HepG2 (cell line): ENCODE results near the gene MYO15A. TPM values are rescaled to one million over a fixed set of nuclear protein-coding genes. Genes with fewer than 3 reads are reported as not detected.

Experiments
- ATAC-seq: fragments of 200-7000 bp; cut with Tn5 transposase; 3 replicates; pipeline ENCODE4 v1.9.1; 2020; ENCODE audit warnings: mild to moderate bottlenecking, moderate library complexity
- BruUV-seq: library from RNA; stranded (reverse); fragments of 400-500 nt; replicated peaks from 2 replicates; lab custom pipeline; 2021; lab: Mats Ljungman, UMichigan
- CTCF ChIA-PET: fragments of 300-600 bp; formaldehyde crosslinking; extraction: SDS; loops from one replicate; lab custom pipeline; 2021; ENCODE audit warnings: low total read pairs, inconsistent platforms, low intra/inter-chr PET ratio; lab: Yijun Ruan, JAX
- POLR2A ChIA-PET: fragments of 350-600 bp; sonication (Branson Sonifier 250); formaldehyde crosslinking; loops from one replicate; lab custom pipeline; 2020; ENCODE audit warnings: antibody characterized with exemption, inconsistent platforms; lab: Yijun Ruan, JAX
- DNase-seq: peaks from one replicate; pipeline ENCODE4 v3.0.0-alpha.2; 2015; ENCODE audit warnings: low spot score
- FAIRE-seq: peaks from 3 replicates; lab custom pipeline; 2011; peaks lifted over from hg19 to GRCh38; lab: Jason Lieb, UNC
- H2AFZ ChIP-seq: one replicate; pipeline ENCODE4 v1.6.1; 2011; ENCODE audit warnings: low read length, inconsistent platforms
- H3K27ac ChIP-seq: fragments of 300-600 bp; 3 replicates; pipeline ENCODE4 v1.8.0; 2011; ENCODE audit warnings: mixed run types, mild to moderate bottlenecking, mixed read lengths, low read length, inconsistent platforms; ENCODE audit not compliant: insufficient read depth; ENCODE audit errors: extremely low read length
- H3K27me3 ChIP-seq, 2 experiments: fragments of 200-600 bp in 1 of 2; 2 replicates in 1 of 2; 3 replicates in 1 of 2; pipeline versions ENCODE4 v1.6.0 to v1.8.0; 2011; ENCODE audit warnings: low read length in 2 of 2, mild to moderate bottlenecking in 2 of 2, moderate library complexity in 2 of 2, inconsistent platforms in 1 of 2; ENCODE audit not compliant: insufficient read depth in 2 of 2, control insufficient read depth in 1 of 2
- H3K36me3 ChIP-seq, 2 experiments: fragments of 200-600 bp in 1 of 2; replicated peaks in 1 of 2; 2 replicates in 1 of 2; 3 replicates in 1 of 2; pipeline versions ENCODE4 v1.5.1 to v1.8.0; 2011; ENCODE audit warnings: low read length in 2 of 2, inconsistent platforms in 1 of 2; ENCODE audit not compliant: insufficient read depth in 2 of 2, control insufficient read depth in 1 of 2
- H3K4me1 ChIP-seq: 2 replicates; pipeline ENCODE4 v1.5.1; 2012; ENCODE audit warnings: low read length, inconsistent platforms; ENCODE audit not compliant: insufficient read depth
- H3K4me2 ChIP-seq: 2 replicates; pipeline ENCODE4 v1.6.0; 2011; ENCODE audit warnings: low read depth, low read length, inconsistent platforms
- H3K4me3 ChIP-seq, 3 experiments: fragments of 200-600 bp in 1 of 3; sonication (generic), shearing (Covaris generic) in 1 of 3; replicated peaks in 1 of 3; 2 replicates each; pipeline ENCODE4 v1.5.1; 2011 to 2016; ENCODE audit warnings: low read length in 3 of 3, inconsistent platforms in 2 of 3, low read depth in 2 of 3, mild to moderate bottlenecking in 2 of 3, control low read depth in 1 of 3, mixed read lengths in 1 of 3; ENCODE audit not compliant: insufficient read depth in 1 of 3
- H3K79me2 ChIP-seq: one replicate; pipeline ENCODE4 v1.6.1; 2011; ENCODE audit warnings: low read length, inconsistent platforms; ENCODE audit not compliant: insufficient read depth
- H3K9ac ChIP-seq: 2 replicates; pipeline ENCODE4 v1.6.0; 2011; ENCODE audit warnings: mild to moderate bottlenecking, low read depth, low read length, inconsistent platforms; ENCODE audit not compliant: insufficient read depth
- H3K9me3 ChIP-seq: 2 replicates; pipeline ENCODE4 v1.5.1; 2012; ENCODE audit warnings: mild to moderate bottlenecking, low read length
- H4K20me1 ChIP-seq: 2 replicates; pipeline ENCODE4 v1.6.0; 2011; ENCODE audit warnings: inconsistent platforms, mild to moderate bottlenecking, low read length, moderate library complexity; ENCODE audit not compliant: insufficient read depth
- ZNF12 ChIP-seq: sonication (generic); formaldehyde crosslinking; IDR thresholded peaks from 2 replicates; pipeline ENCODE4 v1.5.0; 2020; ENCODE audit warnings: missing genetic modification reagents
- WGBS: methylation state at CpG from one replicate; pipeline ENCODE4 v1.1.6; 2017; ENCODE audit warnings: low lambda C conversion rate; 5-methylcytosine and 5-hydroxymethylcytosine counted together
- in situ Hi-C: cut with HindIII; loops from 2 replicates; pipeline ENCODE4 v1.10.0; 2017; ENCODE audit warnings: low pct_unique_long_range_greater_than_20kb; ENCODE audit not compliant: extremely low pct_ligation_motif_present
- intact Hi-C: fragments of 100-400 bp; cut with micrococcal nuclease; formaldehyde crosslinking; loops from one replicate; pipeline ENCODE4 v1.10.0; 2022; ENCODE audit not compliant: unreplicated experiment
- polyA plus RNA-seq, 8 experiments: library from polyadenylated mRNA; depleted of rRNA in 3 of 8; stranded (reverse) in 7 of 8; unstranded in 1 of 8; fragments of >200 nt; fragmentation: Illumina TruSeq in 4 of 8; extraction: Trizol in 4 of 8; gene quantifications; 2 replicates each; pipeline versions ENCODE4 v1.2.1 to v1.2.3, GENCODE V29; 2011 to 2016; ENCODE audit warnings: low read depth in 4 of 8, missing spikeins in 1 of 8, mixed read lengths in 1 of 8; ENCODE audit not compliant: insufficient read depth in 1 of 8
- total RNA-seq, 5 experiments: library from RNA; depleted of rRNA; stranded (reverse); fragments of >200 nt; fragmentation: Illumina TruSeq; extraction: Trizol; gene quantifications; 2 replicates each; pipeline ENCODE4 v1.2.3, GENCODE V29; 2016; ENCODE audit warnings: low read depth in 1 of 5
- TF ChIP-seq, protein P1 (sequence below): sonication (generic); formaldehyde crosslinking; IDR thresholded peaks from 2 replicates; pipeline ENCODE4 v1.4.0; 2020; ENCODE audit warnings: missing genetic modification reagents, borderline replicate concordance

MYO15A gene
- total and polyA plus RNA-seq, 2 of the 13 experiments (the other 11 are each of a cell fraction or from before 2014, with no cell fraction given), result 0.07 to 0.20 TPM

DNA sequence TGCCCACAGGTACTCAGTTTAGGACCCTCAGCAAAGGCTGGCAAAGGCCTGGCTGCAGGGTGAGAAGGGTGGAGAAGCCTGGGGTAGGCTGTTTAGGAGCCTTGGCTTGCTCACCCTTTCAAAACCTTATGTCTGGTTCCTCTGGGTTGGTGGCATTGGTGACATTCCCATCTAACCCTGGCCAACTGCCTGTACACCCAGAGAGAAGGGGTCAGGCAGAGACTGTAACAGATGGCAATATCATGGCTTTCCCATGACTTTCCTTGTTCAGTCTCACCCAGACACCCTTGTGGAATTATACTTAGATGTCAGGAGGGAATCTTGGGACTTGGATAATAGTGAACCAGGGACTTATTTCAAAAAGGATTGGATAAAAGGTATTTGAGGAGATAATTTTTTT is 98.4 kb downstream of the MYO15A start:
- no peak for TF ChIP-seq ZNF12 (CRISPR knock-in tag)
- no peak overlapping the region for H3K4me3 ChIP-seq
- peaks cover 33% of the 10 kb centered on the region for H4K20me1 ChIP-seq
- DNase-seq (no peak), ATAC-seq (no peak), FAIRE-seq (no peak)
- H3K4me2 ChIP-seq, result no peak overlapping the region
- H3K9me3 ChIP-seq, result no peaks in the 10 kb centered on the region
- in situ Hi-C loops, result no loop called here
- no peak overlapping the region for H2AFZ ChIP-seq
- POLR2A ChIA-PET, result no interaction called here
- peaks cover 34 to 76% of the 10 kb centered on the region in 2 experiments for H3K36me3 ChIP-seq
- no peaks in the 10 kb centered on the region for H3K27me3 ChIP-seq
- BruUV-seq, result no TSS peak
- H3K27ac ChIP-seq, result no peak overlapping the region
- H3K79me2 ChIP-seq, result peaks cover 22% of the 10 kb centered on the region
- H3K9ac ChIP-seq, result no peak overlapping the region
- H3K4me1 ChIP-seq, result peaks cover 17% of the 10 kb centered on the region
- intact Hi-C loops, result no loop called here
- CTCF ChIA-PET, result no interaction called here

DNA sequence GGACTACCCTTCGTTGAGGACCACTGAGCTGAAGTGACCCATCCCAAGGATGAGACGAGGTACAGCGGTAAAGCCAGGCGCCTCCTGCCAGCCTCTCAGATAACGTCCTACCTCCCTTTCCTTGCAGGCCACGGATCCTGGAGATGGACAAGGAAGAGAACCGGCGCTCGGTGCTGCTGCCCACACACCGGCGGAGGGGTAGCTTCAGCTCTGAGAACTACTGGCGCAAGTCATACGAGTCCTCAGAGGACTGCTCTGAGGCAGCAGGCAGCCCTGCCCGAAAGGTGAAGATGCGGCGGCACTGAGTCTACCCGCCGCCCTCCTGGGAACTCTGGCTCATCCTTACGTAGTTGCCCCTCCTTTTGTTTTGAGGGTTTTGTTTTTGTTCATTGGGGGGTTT is 99.5 kb downstream of the MYO15A start:
- Histone ChIP-seq H2AFZ (no peak overlapping the region), H4K20me1 (peaks cover 25% of the 10 kb centered on the region), H3K4me1 (peaks cover 6% of the 10 kb centered on the region), H3K27ac (no peak overlapping the region), H3K79me2 (peaks cover 14% of the 10 kb centered on the region), H3K36me3 (peaks cover 34 to 70% of the 10 kb centered on the region in 2 experiments), H3K9ac (no peak overlapping the region), H3K4me2 (no peak overlapping the region), H3K4me3 (no peak overlapping the region), H3K27me3 (no peaks in the 10 kb centered on the region), H3K9me3 (no peaks in the 10 kb centered on the region)
- FAIRE-seq (no peak), DNase-seq (no peak), ATAC-seq (no peak)
- ChIA-PET POLR2A (no interaction called here), CTCF (no interaction called here)
- in situ Hi-C loops, result no loop called here
- TF ChIP-seq, protein P1, sequence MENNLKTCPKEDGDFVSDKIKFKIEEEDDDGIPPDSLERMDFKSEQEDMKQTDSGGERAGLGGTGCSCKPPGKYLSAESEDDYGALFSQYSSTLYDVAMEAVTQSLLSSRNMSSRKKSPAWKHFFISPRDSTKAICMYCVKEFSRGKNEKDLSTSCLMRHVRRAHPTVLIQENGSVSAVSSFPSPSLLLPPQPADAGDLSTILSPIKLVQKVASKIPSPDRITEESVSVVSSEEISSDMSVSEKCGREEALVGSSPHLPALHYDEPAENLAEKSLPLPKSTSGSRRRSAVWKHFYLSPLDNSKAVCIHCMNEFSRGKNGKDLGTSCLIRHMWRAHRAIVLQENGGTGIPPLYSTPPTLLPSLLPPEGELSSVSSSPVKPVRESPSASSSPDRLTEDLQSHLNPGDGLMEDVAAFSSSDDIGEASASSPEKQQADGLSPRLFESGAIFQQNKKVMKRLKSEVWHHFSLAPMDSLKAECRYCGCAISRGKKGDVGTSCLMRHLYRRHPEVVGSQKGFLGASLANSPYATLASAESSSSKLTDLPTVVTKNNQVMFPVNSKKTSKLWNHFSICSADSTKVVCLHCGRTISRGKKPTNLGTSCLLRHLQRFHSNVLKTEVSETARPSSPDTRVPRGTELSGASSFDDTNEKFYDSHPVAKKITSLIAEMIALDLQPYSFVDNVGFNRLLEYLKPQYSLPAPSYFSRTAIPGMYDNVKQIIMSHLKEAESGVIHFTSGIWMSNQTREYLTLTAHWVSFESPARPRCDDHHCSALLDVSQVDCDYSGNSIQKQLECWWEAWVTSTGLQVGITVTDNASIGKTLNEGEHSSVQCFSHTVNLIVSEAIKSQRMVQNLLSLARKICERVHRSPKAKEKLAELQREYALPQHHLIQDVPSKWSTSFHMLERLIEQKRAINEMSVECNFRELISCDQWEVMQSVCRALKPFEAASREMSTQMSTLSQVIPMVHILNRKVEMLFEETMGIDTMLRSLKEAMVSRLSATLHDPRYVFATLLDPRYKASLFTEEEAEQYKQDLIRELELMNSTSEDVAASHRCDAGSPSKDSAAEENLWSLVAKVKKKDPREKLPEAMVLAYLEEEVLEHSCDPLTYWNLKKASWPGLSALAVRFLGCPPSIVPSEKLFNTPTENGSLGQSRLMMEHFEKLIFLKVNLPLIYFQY, result no peak
- intact Hi-C loops, result no loop called here
- no TSS peak for BruUV-seq
- 99% methylated on average over 12 of the region's 19 CpGs for WGBS
